HG02763 (cell line): ENCODE data around the gene MOCS2.

ENCODE experiments used
- ATAC-seq: cut with Tn5 transposase; IDR thresholded peaks from one replicate; pipeline ENCODE4 v1.9.1; 2021; ENCODE audit warnings: mild to moderate bottlenecking, moderate library complexity; ENCODE audit not compliant: unreplicated experiment

The MOCS2 gene

DNA sequence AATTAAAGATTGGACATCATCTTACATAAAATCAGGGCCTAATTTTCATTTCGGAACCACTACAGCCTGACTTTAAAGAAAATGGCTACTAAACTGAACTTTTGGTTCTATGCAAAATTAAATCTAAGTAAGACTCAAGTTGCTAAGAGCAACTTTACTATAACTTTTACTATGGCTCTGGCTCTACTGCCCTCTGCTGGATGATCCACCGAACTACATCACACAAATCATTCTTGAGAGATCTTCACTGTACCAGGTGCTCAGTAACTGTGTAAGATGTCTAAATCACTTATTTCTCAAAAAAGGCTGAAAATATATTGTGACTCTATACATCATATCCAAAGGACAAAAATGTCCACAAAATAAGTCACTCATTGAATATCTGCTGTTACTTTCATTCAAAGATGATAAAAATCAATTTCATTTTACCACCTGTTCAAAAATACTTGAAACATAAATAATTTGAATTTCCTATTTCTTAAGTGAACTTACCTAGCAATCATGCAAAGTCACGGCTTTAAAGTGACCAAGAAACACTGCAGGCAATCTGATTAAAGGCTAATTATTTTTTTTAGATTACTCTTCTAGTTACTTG is 13.5 kb downstream of the MOCS2 start:
- peak; percentile 73 for ATAC-seq

DNA sequence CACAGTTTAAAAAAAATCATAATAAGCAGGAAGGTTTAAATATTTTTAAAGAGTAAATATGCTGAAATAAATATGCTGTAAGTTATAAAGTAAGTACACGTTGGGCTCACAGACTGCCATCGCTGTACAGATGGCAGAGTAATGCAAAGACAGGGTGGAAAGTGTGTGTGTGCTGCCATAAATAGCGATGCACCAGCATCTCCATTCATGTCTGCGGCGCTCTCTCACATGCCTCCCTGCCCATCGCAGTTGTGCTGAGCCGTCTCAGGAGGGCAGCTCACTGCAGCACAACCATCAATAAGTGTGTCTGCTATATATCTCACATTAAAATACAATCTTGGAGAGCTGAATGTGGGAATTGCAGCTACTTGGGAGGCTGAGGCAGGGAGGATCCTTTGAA is 14.3 kb downstream of the MOCS2 start:
- no peak for ATAC-seq

DNA sequence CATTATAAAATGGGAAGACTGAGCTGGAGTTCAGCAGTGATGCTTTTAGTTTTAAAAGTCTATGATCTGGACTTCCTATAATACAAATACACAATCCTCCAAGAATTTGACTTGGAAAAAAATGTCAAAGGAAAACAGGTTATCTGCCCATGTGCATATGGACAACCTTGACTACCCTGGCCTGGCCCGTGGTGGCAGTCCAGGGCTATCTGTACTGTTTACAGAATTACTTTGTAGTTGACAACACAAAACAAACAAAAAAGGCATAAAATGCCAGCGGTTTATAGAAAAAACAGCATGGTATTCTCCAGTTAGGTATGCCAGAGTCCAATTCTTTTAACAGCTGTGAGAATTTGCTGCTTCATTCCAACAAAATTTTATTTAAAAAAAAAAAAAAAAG is 17.3 kb downstream of the MOCS2 start:
- ATAC-seq = no peak

- no peak for ATAC-seq
Measured at GRCh38 chr5:53091289-53091688, 18.3 kb downstream of the MOCS2 start.

DNA sequence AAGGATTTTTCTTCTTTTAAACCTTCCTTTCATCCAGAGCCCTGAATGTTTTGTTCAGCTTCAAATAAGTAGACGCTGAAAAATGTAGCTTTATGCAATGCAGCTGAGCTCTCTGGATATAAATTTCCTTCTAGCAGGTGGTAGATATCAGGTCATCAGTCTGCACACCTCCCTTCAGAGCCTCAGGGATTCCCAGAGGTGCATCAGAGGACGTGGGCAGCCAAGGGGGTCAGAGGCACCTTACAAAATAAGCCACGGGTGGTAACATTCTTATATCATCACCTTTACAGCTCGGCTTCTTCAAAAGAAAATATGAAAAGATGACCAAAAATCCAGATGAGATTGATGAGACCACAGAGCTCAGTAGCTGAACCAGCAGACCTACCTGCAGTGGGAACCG is 19.3 kb downstream of the MOCS2 start:
- no peak for ATAC-seq

DNA sequence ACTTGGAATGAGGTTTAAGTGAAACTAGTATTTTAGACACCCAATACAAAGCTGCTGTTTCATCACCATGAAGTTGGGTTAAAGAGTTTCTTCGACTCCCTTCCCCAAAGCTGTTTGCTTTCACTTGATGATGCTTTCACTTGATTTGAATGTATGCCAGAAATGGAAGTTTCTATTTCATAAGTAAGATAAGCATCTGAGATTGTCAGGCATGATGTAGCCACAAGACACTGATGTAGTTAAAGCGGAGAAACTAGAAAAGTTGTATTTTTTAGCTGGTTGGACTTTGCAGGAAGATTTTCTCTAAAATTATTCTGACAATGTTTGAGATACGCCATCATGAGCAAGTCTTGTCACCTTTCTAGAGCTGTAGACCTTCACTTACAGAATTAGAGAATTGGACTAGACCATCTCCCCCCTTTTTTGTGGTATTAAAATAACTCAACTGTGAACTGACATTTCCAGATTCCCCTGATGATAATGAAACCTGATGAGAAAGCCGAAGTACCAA is 20.0 kb downstream of the MOCS2 start:
- ATAC-seq = peak; percentile 74

- ATAC-seq = no peak
Measured at GRCh38 chr5:53087621-53088121, 21.9 kb downstream of the MOCS2 start.

- ATAC-seq = no peak
Measured at GRCh38 chr5:53087171-53087570, 22.4 kb downstream of the MOCS2 start.

GRCh38 chr5:53084546-53085255 is 24.9 kb downstream of the MOCS2 start:
- ATAC-seq = no peak

DNA sequence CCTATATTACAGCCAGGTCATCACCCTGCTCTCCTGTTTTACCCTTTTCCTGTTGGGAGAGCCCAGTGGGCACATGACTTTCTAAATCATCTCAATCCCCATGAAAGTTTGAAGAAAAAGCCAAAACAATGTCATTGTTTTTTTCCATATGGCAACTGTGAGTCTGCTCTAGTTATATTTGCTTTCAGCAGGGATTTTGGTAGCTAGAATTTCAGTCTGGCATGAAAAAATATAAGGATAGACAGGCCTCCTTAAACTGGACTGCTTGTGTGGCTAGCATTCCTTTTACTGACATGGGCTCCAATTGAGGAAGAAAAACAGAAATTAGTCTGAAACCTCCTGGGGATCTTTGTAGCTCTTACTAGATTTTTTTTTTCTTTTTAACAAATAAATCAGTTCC is 25.6 kb downstream of the MOCS2 start:
- no peak for ATAC-seq

DNA sequence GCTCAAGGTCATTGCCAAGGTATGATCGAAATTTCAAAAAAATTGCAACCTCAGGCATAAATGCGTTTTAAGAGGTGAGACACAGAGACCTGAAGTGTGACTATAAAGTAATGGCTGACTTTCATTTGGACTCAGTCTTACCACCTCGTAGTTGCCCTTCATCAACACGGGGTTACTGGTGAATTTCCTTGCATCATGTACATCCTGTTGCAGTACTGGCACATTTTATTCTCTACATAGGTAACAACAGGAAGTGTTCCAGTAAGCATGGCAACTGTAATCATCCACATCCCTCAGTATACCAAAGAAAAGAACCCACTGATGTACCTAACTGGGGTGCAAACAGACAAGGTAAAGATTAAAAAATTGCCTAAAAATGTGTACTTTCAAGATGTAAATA is 29.3 kb downstream of the MOCS2 start:
- no peak for ATAC-seq

GRCh38 chr5:53076014-53076583 is 33.5 kb downstream of the MOCS2 start:
- ATAC-seq = no peak

DNA sequence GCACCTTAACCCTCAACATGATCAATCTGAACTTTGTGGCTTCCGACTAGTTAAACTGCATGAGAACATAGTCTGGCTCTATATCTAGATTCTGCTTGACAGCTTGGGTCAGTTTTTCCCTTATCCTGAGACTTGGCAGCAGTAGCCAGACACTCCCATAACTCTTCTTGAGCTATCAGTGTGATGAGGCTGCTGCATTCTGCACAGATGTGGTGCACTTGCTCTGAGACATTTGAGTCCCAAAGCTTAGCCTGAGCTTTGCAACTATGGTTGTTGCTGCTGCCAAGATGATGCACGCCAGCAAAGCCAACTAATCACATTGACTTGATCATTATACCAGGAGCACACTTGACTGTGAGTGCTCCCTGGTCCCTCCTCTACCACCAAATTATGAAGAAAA is 36.2 kb downstream of the MOCS2 start:
- ATAC-seq = no peak

DNA sequence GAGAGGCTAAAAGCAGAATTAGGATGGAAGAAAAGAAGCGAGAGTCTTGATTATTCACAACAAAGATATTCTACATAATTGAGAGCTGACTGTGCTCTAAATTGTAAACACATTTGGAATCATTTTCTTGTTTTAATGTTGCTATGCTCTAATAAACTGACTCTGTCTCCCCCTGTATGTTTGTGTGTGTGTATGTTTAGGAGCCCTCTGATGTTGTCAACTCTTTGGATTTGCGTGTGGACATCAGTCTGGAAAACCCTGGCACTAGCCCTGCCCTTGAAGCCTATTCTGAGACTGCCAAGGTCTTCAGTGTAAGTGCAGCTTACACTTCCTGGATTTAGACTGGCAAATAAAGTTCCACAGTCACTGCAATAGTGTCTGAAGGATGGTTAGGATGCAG is 37.8 kb downstream of the MOCS2 start:
- no peak for ATAC-seq

- no peak for ATAC-seq
Measured at GRCh38 chr5:53071298-53071697, 38.3 kb downstream of the MOCS2 start.

DNA sequence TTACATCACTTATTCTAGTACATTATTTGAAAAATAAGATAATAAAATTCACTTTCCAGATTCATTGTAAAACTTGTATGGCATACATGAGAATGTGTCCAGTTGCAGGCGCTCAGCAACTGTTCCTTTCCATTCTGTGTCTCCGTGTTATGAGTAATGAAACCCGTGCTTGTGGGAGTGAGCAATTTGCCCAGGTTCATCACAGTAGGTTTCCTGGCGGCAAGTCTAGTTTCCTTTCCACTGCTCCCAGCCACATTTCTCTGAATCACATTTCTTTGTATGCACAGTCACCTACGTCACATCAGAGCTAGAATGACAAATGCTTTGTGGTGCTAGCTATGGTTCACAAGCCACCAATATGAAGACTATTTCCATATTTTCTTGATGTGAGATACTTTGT is 39.9 kb downstream of the MOCS2 start:
- ATAC-seq = no peak

- no peak for ATAC-seq
Measured at GRCh38 chr5:53068291-53068836, 41.2 kb downstream of the MOCS2 start.

DNA sequence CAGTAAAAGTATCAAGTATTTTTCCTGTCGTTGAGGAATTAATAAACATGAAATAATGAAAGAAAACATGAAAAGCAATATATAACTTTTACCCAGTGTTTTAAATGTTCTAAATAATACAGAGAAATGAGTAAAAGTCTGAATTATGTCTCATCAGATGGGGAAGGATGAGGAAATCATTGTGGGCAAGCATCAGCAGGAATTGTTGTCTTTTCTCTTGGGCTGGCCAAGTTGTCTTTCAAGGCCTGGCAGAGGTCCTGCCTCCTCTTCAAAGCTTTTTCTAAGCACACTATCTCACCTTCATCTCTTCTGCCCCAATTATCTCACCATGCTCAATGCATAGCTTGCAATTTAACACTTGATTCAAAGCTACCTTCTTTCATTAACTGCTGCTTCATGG is 41.9 kb downstream of the MOCS2 start:
- ATAC-seq = no peak

GRCh38 chr5:53066088-53066487 is 43.5 kb downstream of the MOCS2 start:
- no peak for ATAC-seq

DNA sequence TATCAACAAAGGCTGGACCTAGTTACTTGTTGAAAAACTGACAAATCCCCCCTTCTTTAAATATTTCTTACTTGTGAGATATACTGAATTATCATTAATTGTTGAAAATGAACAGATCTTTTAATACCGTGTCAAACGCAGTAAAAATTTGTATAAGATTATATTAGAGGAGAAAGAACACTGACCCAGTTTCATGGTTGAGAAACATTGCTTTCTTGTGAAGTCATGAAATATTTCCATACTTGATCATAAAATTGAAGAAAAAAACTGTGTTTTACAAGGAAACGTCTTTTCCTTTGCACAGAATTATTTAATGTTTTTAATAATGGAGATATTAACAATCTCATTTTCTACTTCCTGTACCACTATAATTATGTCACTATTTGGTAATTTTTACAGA is 45.8 kb downstream of the MOCS2 start:
- no peak for ATAC-seq

GRCh38 chr5:53063176-53063575 is 46.4 kb downstream of the MOCS2 start:
- no peak for ATAC-seq

DNA sequence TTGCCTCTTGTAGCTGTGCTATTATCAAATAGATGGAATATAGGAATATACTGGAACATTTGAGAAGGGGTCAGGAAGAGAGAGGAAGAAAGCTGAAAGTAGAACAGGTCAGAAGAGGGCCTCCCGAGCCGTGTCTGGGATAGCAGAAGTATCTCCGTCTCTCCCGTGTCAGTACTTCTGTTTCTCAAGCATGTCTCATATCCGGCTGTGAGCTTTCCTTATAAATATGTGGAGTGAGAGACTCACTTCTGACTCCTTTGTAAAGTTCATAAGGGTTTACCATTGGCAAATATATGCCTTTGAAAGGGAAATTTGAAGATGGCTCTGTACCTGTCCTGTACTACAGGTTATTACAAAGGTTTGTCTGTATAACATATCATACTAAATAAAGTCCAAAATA is 50.3 kb downstream of the MOCS2 start:
- no peak for ATAC-seq
